Fibroblast of villous mesenchyme (primary cell): Measurements from ENCODE around the gene POLR1G. TPM values are rescaled to one million over a fixed set of nuclear protein-coding genes. Genes with fewer than 3 reads are reported as not detected.
A peak's percentile ranks its signal among the peaks of the same experiment; 100 is the strongest.

Experiments used
- DNase-seq: peaks from one replicate; pipeline ENCODE4 v3.0.0-alpha.2; 2010; ENCODE audit warnings: low read depth
- H3K4me3 ChIP-seq: 2 replicates; pipeline ENCODE4 v1.5.1; 2011; ENCODE audit warnings: low read depth, mild to moderate bottlenecking, low read length
- CTCF ChIP-seq: IDR thresholded peaks from 2 replicates; pipeline ENCODE4 v1.5.1; 2012; ENCODE audit warnings: low read depth, mild to moderate bottlenecking, low read length; ENCODE audit not compliant: insufficient read depth
- total RNA-seq: library from RNA; depleted of rRNA; stranded (reverse); fragments of >200 nt; gene quantifications from 2 replicates; pipeline ENCODE4 v1.2.3, GENCODE V29; 2012

The POLR1G gene
- total RNA-seq, 1 donor = 13.4 TPM

GRCh38 chr19:45442778-45443461 lies 36.5 kb downstream of the POLR1G start:
- TF ChIP-seq CTCF = no peak
- peak; percentile 74 for DNase-seq
- peak overlapping the region; percentile 56 for H3K4me3 ChIP-seq

- peak overlapping the region; percentile 56 for H3K4me3 ChIP-seq
- peak; percentile 96 for DNase-seq
- no peak for TF ChIP-seq CTCF
These were observed 37.2 kb downstream of the POLR1G start for GRCh38 chr19:45443462-45444317.

- TF ChIP-seq CTCF = no peak
- peak overlapping the region; percentile 32 for H3K4me3 ChIP-seq
- peak; percentile 93 for DNase-seq
These were observed 38.0 kb downstream of the POLR1G start for GRCh38 chr19:45444318-45445041.

- no peak overlapping the region for H3K4me3 ChIP-seq
- DNase-seq = no peak
- TF ChIP-seq CTCF = no peak
These were observed 38.7 kb downstream of the POLR1G start for GRCh38 chr19:45445139-45445538.

- peak; percentile 43 for DNase-seq
- TF ChIP-seq CTCF = peak; percentile 30
- no peak overlapping the region for H3K4me3 ChIP-seq
These were observed 39.9 kb downstream of the POLR1G start for GRCh38 chr19:45446295-45446694.

- H3K4me3 ChIP-seq = no peak overlapping the region
- TF ChIP-seq CTCF = no peak
- DNase-seq = no peak
These were observed 40.5 kb downstream of the POLR1G start for GRCh38 chr19:45446944-45447343.
